ENCODE results near the gene CAMK1D. TPM values are rescaled to one million over a fixed set of nuclear protein-coding genes. Genes with fewer than 3 reads are reported as not detected.

The CAMK1D gene
- total RNA-seq, 1 experiment from 2014 or later, result 10.2 TPM

DNA sequence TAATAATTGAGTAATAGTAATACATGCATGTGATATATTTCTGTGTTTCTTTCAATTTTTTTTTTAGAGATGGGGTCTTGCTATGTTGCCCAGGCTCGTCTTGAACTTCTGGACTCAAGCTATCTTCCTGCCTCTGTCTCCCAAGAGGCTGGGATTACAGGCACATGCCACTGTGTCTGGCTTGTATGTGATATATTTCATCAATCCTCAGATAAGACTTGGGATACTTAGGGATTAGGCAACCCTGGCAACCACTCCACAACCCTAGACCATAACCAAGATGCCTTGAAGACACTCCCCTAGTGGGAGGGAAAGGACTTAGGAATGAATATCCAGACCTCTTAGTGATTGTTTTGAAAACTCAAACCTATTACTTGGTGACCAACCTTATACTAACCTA lies 497.4 kb downstream of the CAMK1D start:
- Mint-ChIP-seq H3K4me3 (no peak overlapping the region), H3K9me3 (peaks cover 6% of the 10 kb centered on the region), H3K27me3 (ENCODE audit: low read depth) (no peaks in the 10 kb centered on the region; the same call in 1 of the 2 replicates), H3K4me1 (no peaks in the 10 kb centered on the region), H3K27ac (no peak overlapping the region), H3K36me3 (no peaks in the 10 kb centered on the region)
- ATAC-seq (no peak), DNase-seq (ENCODE audit: low spot score) (no peak)
- POLR2A ChIA-PET, result no interaction called here
- CTCF ChIA-PET, result interaction anchor here (1.2 to 1.7 kb wide), 4 partner anchors 9 to 65 kb away, joined by 3 to 10 read pairs (median 7); no protein-coding TSS in a partner anchor
- TF ChIP-seq, protein P1, sequence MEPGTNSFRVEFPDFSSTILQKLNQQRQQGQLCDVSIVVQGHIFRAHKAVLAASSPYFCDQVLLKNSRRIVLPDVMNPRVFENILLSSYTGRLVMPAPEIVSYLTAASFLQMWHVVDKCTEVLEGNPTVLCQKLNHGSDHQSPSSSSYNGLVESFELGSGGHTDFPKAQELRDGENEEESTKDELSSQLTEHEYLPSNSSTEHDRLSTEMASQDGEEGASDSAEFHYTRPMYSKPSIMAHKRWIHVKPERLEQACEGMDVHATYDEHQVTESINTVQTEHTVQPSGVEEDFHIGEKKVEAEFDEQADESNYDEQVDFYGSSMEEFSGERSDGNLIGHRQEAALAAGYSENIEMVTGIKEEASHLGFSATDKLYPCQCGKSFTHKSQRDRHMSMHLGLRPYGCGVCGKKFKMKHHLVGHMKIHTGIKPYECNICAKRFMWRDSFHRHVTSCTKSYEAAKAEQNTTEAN (CRISPR knock-in tag; IDR thresholded peaks at IDR 0.05), result no peak
- TF ChIP-seq, protein P2, sequence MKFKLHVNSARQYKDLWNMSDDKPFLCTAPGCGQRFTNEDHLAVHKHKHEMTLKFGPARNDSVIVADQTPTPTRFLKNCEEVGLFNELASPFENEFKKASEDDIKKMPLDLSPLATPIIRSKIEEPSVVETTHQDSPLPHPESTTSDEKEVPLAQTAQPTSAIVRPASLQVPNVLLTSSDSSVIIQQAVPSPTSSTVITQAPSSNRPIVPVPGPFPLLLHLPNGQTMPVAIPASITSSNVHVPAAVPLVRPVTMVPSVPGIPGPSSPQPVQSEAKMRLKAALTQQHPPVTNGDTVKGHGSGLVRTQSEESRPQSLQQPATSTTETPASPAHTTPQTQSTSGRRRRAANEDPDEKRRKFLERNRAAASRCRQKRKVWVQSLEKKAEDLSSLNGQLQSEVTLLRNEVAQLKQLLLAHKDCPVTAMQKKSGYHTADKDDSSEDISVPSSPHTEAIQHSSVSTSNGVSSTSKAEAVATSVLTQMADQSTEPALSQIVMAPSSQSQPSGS (CRISPR knock-in tag; IDR thresholded peaks at IDR 0.05; ENCODE audit: borderline replicate concordance, low read depth), result no peak
- TF ChIP-seq ZNF121 (CRISPR knock-in tag; IDR thresholded peaks at IDR 0.05), result peak; percentile 53; the same call in 1 of the 2 replicates
- TF ChIP-seq, protein P3, sequence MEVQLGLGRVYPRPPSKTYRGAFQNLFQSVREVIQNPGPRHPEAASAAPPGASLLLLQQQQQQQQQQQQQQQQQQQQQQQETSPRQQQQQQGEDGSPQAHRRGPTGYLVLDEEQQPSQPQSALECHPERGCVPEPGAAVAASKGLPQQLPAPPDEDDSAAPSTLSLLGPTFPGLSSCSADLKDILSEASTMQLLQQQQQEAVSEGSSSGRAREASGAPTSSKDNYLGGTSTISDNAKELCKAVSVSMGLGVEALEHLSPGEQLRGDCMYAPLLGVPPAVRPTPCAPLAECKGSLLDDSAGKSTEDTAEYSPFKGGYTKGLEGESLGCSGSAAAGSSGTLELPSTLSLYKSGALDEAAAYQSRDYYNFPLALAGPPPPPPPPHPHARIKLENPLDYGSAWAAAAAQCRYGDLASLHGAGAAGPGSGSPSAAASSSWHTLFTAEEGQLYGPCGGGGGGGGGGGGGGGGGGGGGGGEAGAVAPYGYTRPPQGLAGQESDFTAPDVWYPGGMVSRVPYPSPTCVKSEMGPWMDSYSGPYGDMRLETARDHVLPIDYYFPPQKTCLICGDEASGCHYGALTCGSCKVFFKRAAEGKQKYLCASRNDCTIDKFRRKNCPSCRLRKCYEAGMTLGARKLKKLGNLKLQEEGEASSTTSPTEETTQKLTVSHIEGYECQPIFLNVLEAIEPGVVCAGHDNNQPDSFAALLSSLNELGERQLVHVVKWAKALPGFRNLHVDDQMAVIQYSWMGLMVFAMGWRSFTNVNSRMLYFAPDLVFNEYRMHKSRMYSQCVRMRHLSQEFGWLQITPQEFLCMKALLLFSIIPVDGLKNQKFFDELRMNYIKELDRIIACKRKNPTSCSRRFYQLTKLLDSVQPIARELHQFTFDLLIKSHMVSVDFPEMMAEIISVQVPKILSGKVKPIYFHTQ (CRISPR knock-in tag; IDR thresholded peaks at IDR 0.05), result no peak

DNA sequence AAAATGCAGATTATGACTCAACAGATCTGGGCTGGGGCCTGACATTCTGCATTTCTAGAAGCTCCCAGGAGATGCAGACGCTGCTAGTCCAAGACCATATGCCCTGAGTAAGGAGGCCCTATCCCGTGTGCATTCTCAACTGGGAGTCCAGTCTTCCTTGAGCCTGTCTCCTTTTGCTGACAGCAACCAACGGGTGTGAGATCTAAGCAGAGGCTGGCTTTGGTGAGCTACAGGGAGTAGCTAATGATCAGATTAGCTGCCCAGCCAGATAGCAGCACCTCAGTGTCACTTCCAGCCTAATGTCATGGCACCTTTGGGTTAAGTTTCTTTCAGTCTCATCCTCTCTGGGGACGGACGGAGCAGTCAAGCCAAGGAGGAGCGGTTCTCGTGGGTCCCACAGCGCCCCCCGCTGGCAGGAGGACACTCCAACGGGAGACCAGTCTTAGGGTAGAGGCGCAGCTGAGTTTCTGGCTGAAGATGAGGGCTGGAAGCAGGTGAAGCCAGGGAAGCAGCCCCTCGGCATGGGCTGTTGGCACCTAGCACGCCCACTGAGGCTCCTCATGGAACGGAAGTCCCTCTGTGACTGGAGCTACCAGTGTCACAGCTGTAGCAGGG lies 498.1 kb downstream of the CAMK1D start:
- Mint-ChIP-seq H3K27me3 (ENCODE audit: low read depth) (no peaks in the 10 kb centered on the region; the same call in 1 of the 2 replicates), H3K27ac (no peak overlapping the region), H3K4me3 (no peak overlapping the region), H3K4me1 (no peaks in the 10 kb centered on the region), H3K36me3 (no peaks in the 10 kb centered on the region), H3K9me3 (peaks cover 9% of the 10 kb centered on the region)
- ATAC-seq, result peak; percentile 98
- no peak for TF ChIP-seq NFE2L1 (CRISPR knock-in tag; IDR thresholded peaks at IDR 0.05)
- TF ChIP-seq, protein P4, sequence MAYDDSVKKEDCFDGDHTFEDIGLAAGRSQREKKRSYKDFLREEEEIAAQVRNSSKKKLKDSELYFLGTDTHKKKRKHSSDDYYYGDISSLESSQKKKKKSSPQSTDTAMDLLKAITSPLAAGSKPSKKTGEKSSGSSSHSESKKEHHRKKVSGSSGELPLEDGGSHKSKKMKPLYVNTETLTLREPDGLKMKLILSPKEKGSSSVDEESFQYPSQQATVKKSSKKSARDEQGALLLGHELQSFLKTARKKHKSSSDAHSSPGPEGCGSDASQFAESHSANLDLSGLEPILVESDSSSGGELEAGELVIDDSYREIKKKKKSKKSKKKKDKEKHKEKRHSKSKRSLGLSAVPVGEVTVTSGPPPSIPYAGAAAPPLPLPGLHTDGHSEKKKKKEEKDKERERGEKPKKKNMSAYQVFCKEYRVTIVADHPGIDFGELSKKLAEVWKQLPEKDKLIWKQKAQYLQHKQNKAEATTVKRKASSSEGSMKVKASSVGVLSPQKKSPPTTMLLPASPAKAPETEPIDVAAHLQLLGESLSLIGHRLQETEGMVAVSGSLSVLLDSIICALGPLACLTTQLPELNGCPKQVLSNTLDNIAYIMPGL (CRISPR knock-in tag; IDR thresholded peaks at IDR 0.05), result 0 out of 2 replicates have a peak, but pooled peaks have one; percentile 55
- TF ChIP-seq, protein P5, sequence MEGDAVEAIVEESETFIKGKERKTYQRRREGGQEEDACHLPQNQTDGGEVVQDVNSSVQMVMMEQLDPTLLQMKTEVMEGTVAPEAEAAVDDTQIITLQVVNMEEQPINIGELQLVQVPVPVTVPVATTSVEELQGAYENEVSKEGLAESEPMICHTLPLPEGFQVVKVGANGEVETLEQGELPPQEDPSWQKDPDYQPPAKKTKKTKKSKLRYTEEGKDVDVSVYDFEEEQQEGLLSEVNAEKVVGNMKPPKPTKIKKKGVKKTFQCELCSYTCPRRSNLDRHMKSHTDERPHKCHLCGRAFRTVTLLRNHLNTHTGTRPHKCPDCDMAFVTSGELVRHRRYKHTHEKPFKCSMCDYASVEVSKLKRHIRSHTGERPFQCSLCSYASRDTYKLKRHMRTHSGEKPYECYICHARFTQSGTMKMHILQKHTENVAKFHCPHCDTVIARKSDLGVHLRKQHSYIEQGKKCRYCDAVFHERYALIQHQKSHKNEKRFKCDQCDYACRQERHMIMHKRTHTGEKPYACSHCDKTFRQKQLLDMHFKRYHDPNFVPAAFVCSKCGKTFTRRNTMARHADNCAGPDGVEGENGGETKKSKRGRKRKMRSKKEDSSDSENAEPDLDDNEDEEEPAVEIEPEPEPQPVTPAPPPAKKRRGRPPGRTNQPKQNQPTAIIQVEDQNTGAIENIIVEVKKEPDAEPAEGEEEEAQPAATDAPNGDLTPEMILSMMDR (IDR thresholded peaks at IDR 0.05), result peak; percentile 76
- TF ChIP-seq, protein P6, sequence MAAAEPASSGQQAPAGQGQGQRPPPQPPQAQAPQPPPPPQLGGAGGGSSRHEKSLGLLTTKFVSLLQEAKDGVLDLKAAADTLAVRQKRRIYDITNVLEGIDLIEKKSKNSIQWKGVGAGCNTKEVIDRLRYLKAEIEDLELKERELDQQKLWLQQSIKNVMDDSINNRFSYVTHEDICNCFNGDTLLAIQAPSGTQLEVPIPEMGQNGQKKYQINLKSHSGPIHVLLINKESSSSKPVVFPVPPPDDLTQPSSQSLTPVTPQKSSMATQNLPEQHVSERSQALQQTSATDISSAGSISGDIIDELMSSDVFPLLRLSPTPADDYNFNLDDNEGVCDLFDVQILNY (CRISPR knock-in tag; IDR thresholded peaks at IDR 0.05), result 0 out of 2 replicates have a peak, but pooled peaks have one; percentile 49
- DNase-seq (ENCODE audit: low spot score), result peak; percentile 87
- CTCF ChIA-PET, result interaction anchor here (0.5 to 1.7 kb wide), 11 partner anchors 9 to 278 kb away, joined by 3 to 10 read pairs (median 4); no protein-coding TSS in a partner anchor
- POLR2A ChIA-PET, result interaction anchor here (0.5 kb wide), 1 partner anchor 53 kb away, joined by 5 read pairs; no protein-coding TSS in a partner anchor

Data from WTC11 (cell line).